ENCODE measurements around the gene KLRC3.
"Not testable (repeated sequence)": the region's sequence is repeated elsewhere in the genome, so short reads cannot be mapped to it uniquely, and the experiment has no call there.

KLRC3 gene

GRCh38 chr12:10400829-10401228 lies 19.6 kb downstream of the KLRC3 start:
- no peak for DNase-seq (ENCODE audit: low read depth in 2 of 2)

GRCh38 chr12:10398168-10398567 lies 22.2 kb downstream of the KLRC3 start:
- no peak for DNase-seq (ENCODE audit: low read depth in 2 of 2)

GRCh38 chr12:10397296-10397695 lies 23.1 kb downstream of the KLRC3 start:
- no peak for DNase-seq (ENCODE audit: low read depth in 2 of 2)

- not testable (repeated sequence) for DNase-seq (ENCODE audit: low read depth in 2 of 2)
These were observed 24.2 kb downstream of the KLRC3 start for GRCh38 chr12:10396176-10396575.

GRCh38 chr12:10395390-10395998 lies 24.9 kb downstream of the KLRC3 start:
- no peak for DNase-seq (ENCODE audit: low read depth in 2 of 2)

- DNase-seq (ENCODE audit: low read depth in 2 of 2), result not testable (repeated sequence)
These were observed 25.8 kb downstream of the KLRC3 start for GRCh38 chr12:10394531-10395152.

GRCh38 chr12:10393291-10393690 lies 27.1 kb downstream of the KLRC3 start:
- DNase-seq (ENCODE audit: low read depth in 2 of 2), result no peak

GRCh38 chr12:10392394-10392930 lies 27.9 kb downstream of the KLRC3 start:
- DNase-seq (ENCODE audit: low read depth in 2 of 2), result no peak

GRCh38 chr12:10390991-10391390 lies 29.4 kb downstream of the KLRC3 start:
- not testable (repeated sequence) for DNase-seq (ENCODE audit: low read depth in 2 of 2)

GRCh38 chr12:10389904-10390303 lies 30.5 kb downstream of the KLRC3 start, which contains the start of gene KLRK1:
Gene KLRK1, minus strand, starts transcription at chr12:10390041. Its CDS starts 1,231 bp downstream, at chr12:10388810.
- no peak for DNase-seq (ENCODE audit: low read depth in 2 of 2)

- DNase-seq (ENCODE audit: low read depth in 2 of 2), result no peak
These were observed 31.6 kb downstream of the KLRC3 start for GRCh38 chr12:10388624-10389413.

- not testable (repeated sequence) for DNase-seq (ENCODE audit: low read depth in 2 of 2)
These were observed 32.9 kb downstream of the KLRC3 start for GRCh38 chr12:10387498-10387897.

GRCh38 chr12:10386857-10387256 lies 33.5 kb downstream of the KLRC3 start:
- DNase-seq (ENCODE audit: low read depth in 2 of 2), result no peak

- DNase-seq (ENCODE audit: low read depth in 2 of 2), result no peak
These were observed 35.2 kb downstream of the KLRC3 start for GRCh38 chr12:10385166-10385613.

- no peak for DNase-seq (ENCODE audit: low read depth in 2 of 2)
These were observed 36.2 kb downstream of the KLRC3 start for GRCh38 chr12:10384191-10384590.

GRCh38 chr12:10381928-10382628 lies 38.3 kb downstream of the KLRC3 start:
- no peak for DNase-seq (ENCODE audit: low read depth in 2 of 2)

- not testable (repeated sequence) for DNase-seq (ENCODE audit: low read depth in 2 of 2)
These were observed 41.7 kb downstream of the KLRC3 start for GRCh38 chr12:10378737-10379136.

- no peak for DNase-seq (ENCODE audit: low read depth in 2 of 2)
These were observed 45.8 kb downstream of the KLRC3 start for GRCh38 chr12:10374624-10375018.

GRCh38 chr12:10372559-10372958 lies 47.8 kb downstream of the KLRC3 start:
- no peak for DNase-seq (ENCODE audit: low read depth in 2 of 2)

GRCh38 chr12:10371893-10372535 lies 48.4 kb downstream of the KLRC3 start:
- DNase-seq (ENCODE audit: low read depth in 2 of 2), result not testable (repeated sequence)

All from stimulated activated CD8-positive, alpha-beta memory T cell treated with anti-CD3 and anti-CD28 coated beads, Interleukin-2, amount 100 ng/mL, for 48 hours (primary cell).